Left hindlimb (tissue), 1 donor: ENCODE measurements around the gene TEP1.
A peak's percentile ranks its signal among the peaks of the same experiment; 100 is the strongest.

ENCODE experiments used
- DNase-seq: peaks from one replicate; pipeline ENCODE4 v3.0.0-alpha.2; 2018

TEP1 gene

GRCh38 chr14:20334017-20334416 is 79.3 kb downstream of the TEP1 start:
- no peak for DNase-seq

GRCh38 chr14:20333494-20333841 is 79.8 kb downstream of the TEP1 start:
- DNase-seq: no peak

GRCh38 chr14:20332788-20333493 is 80.4 kb downstream of the TEP1 start, which contains the start of gene CCNB1IP1:
TSS of gene CCNB1IP1 (minus strand) at chr14:20333279. CDS start at chr14:20316523, 16,756 bp downstream.
- peak; percentile 74 for DNase-seq

- no peak for DNase-seq
Measured at GRCh38 chr14:20332431-20332787, 80.9 kb downstream of the TEP1 start.

DNA sequence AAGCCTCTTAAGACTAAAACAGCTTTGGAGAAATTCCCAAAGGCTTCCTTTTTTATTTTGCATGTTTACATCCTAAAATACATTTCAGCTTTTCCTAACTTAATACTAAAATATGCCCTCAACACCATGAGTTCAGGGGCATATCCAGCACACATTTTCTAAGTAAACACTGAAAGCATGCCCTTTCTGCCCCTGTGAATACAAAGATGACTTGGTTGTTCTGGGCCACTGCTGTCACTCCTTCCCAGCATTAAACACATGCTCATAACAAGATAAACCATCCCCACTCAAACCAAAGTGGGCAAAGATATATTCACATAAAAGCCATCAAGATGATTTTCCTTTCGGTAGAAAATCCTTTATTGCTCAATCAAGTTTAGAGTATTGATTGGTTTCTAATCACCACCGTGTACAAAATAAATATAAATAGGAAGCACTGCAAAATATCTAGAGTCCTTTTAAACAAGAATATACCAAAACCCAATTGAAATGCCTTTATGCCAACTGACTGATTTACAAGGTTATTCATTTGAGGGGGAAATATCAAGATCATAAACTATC is 82.2 kb downstream of the TEP1 start:
- DNase-seq: no peak

GRCh38 chr14:20329355-20329754 is 83.9 kb downstream of the TEP1 start:
- no peak for DNase-seq

- no peak for DNase-seq
Measured at GRCh38 chr14:20328705-20329104, 84.6 kb downstream of the TEP1 start.

- DNase-seq: no peak
Measured at GRCh38 chr14:20327005-20327869, 86.1 kb downstream of the TEP1 start.

DNA sequence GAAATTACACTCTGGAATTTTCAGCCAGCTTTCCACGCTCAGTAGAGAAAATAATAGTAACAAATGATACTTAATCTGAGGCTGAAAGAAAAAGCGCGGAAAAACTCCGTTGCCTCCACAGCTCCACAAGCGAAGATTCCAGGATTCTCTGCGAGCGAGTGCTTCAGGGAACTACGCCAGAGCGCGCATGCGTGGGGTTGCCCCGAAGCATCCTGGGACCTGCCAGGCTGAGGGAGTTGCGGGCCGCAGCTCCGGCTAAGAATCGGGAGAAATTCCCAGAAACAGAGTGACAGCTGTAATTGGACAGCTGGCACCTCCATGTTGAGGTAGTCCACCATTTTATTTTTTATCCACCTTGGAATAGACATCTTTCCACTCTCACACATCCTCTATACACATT is 95.6 kb downstream of the TEP1 start:
- DNase-seq: no peak
